Dedifferentiated amniotic fluid mesenchymal stem cell (primary cell): ENCODE results near the gene DAB2IP.
"Not testable (repeated sequence)": the region's sequence is repeated elsewhere in the genome, so short reads cannot be mapped to it uniquely, and the experiment has no call there.

Experiments used
- DNase-seq: peaks from one replicate; pipeline ENCODE4 v3.0.0-alpha.2; 2016; ENCODE audit errors: extremely low spot score

DAB2IP gene

DNA sequence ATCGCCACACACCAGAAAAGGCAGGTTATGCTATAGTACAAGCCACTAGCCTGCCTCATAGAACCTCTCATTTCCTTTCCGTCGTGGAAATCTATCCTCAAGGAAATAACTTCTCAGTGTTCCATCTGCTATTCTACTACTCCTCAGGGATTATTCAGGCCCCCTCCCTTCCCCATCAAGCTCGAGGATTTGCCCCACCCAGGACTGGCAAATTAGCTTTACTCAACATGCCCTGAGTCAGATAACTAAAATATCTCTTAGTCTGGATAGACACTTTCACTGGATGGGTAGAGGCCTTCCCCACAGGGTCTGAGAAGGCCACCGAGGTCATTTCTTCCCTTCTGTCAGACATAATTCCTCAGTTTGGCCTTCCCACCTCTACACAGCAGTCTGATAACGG, 142.9 kb downstream of the DAB2IP start:
- DNase-seq, result not testable (repeated sequence)

DNA sequence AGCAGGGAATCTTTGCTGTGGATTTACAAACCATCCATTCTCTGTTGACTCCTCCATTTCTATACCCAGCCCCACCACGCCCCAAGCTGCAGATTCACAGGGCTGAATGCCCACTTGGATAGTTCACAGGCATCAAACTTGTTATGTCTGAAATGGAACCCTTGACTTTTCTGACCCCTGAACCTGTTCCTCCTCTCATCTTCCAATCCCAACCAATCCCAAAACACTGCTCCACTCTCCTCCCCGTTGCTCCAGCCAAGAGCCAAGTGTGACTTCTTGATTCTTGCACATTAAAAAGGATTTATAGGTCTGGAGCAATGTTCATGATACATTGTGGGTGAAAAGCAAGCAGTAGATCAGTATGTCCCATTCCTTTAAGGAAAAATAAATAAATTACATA, 145.6 kb downstream of the DAB2IP start:
- no peak for DNase-seq

DNA sequence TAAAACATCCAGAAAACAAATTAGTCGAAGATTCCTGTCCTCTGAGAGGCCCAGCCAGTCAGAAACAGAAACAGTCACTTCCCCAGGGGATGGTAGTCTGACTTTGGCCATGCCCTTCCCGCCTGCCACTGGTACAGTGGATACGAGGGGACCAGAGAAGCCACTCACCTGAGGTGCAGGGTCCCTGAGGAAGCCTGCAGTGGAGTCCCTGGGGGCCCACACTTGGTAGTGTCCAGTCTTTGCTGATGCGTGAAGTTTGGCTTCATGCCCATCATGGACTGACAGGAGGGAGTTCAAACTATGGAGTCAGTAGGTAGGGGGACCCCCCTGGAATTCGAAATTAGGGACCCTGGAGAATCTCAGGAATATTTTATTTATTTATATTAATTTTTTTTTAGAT, 147.5 kb downstream of the DAB2IP start:
- no peak for DNase-seq

DNA sequence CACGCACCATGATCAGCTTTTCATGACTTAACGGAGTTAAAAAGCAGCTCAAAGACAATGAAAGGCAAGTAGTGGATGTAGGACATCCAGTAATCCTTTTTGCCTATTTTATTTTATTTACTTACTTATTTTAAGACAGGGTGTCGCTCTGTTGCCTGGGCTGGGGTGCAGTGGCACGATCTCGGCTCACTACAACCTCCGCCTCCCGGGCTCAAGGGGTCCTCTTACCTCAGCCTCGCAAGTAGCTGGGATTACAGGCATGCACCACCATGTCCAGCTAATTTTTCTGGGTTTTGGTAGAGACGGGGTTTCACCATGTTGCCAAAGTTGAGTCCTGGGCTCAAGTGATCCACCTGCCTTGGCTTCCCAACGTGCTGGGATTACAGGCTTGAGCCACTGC, 148.9 kb downstream of the DAB2IP start:
- no peak for DNase-seq

DNA sequence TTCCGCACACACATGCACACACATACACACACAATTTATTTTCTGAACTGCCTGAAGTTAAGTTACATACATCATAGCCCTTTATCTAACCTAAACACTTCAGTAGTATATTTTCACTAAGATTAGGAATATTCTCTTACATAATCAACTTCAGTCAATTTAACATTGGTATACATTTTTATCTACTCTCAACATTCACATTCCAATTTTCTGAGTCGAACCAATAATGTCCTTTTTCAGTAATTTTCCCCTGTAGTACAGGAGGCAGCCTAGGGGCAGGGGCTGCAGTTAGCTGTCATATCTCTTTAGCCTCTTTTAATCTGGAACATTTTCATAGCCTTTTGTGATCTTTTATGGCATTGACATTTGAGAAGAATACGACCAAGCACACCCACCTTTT, 150.1 kb downstream of the DAB2IP start:
- no peak for DNase-seq

DNA sequence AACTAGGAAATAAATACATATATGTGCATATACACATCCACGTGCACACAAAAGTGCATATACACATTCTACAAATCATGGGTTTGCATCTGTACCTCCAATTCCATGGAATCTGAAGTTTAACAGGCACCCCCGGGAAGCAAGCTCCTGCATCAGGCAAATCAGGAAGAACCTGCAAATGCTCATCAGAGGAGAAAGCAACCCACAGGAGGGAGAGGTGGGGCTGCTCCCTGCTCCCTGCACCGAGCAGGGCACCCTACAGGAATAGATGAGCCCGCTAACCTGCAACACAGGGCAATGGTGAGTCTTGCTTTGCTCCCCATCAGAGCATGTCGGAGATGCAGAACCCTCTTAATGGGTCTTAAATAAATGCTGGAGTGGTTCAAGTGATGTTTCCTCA, 151.3 kb downstream of the DAB2IP start:
- no peak for DNase-seq

DNA sequence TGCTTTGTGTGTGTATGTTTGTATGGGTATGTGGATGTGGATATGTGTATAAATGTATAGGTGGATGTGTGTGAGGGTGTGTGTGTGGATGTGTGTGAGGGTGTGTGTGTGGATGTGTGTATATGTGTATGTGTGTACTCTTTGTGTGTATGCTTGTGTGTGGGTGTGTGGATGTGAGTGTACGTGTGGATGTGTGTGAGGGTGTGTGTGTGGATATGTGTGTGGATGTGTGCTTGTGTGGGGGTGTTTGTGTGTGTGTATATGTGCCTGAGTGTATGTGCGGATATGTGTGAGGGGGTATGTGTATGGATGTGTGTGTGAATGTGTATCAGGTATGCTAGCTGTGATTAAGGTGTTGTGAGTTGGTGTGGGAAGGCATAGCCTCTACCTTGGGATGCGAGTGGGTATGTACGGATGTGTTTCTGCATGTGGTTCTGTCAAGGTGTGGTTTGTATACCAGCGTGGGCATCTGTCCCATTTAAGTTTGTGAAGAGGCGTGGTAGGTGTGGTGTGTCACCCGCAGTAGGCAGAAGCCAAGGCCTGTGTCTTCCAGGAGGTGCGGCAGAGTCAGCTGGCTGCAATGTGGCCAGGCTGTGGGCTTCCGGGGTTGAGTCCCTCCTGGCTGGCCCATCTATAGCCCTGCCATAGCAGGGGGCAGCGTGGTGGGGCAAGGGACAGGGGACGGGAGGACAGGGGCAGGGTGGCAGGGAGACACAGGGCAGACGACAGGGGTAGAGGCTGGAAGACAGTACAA, 155.8 kb downstream of the DAB2IP start:
- no peak for DNase-seq

DNA sequence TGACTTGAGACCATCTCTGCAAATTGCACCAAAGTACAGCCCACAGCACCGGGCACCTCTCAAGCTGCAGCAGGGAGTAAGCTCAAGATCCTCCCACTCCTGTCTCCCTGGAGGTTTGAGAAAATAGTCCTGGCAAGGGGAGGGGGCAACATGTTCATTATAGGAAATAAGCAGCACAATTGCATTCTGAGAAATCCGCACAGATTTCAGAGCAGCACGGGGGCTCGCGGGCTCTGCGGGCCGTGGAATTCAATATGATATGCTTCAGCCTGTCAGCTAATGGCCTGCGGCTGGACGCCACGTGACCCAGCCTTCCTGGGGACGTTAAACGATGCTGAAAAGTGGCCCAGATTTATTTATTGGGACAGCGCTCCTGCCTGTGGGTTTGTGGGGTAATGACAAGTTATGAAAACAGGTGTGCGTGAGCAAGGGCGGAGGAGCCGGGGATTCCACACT, 156.4 kb downstream of the DAB2IP start:
- DNase-seq, result no peak

DNA sequence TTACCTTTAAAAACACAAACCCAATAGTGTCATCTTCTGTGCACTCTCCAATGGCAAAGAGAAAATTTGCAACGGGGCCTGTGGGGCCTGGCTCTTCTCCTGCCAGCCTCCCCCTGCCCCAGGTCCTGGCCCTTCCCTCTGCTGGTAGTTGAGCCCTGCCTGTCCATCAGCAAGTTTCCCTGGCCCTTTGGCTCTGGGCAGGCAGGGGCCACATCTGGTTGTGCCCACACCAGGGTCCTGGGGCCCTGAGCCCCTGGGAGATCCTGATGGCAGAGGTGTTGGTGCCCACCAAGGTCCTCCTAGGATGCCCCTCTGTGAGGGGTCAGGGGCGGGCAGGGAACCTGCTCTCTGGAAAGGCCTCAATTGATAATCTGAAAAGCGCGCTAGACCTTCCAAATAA, 157.3 kb downstream of the DAB2IP start:
- no peak for DNase-seq

DNA sequence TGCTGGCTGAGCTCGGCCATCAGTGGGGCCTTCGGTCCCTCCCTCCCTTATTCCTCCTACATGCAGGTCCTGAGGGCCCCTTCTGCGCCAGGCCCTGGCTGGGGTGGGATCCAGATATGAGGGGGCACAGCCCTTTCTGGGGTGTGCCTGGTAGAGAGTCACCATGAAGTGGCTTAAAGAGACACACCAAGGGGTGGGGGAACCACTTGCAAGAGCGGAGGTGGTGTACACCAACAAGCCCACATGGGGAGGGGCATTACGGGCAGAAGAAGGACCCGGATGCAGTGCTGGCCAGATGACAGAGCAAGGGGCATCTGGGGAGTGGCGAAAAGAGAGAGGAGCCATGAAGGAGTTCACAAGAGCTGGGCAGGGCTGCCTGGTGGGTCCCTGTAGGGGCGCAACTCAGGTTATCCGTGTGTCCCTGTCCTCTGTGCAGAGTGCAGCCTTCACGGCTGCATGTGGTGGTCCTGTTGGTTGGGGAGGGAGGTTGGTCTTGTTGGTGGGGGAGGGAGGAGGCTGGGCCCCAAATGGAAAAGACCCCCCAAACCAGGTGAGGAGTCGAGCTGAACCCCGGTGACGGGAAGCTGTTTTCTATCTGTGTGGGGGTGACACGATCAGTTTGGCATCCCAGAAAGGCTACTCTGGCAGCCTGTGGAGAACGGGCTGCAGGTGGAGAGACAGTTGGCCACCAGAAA, 158.1 kb downstream of the DAB2IP start:
- no peak for DNase-seq

DNA sequence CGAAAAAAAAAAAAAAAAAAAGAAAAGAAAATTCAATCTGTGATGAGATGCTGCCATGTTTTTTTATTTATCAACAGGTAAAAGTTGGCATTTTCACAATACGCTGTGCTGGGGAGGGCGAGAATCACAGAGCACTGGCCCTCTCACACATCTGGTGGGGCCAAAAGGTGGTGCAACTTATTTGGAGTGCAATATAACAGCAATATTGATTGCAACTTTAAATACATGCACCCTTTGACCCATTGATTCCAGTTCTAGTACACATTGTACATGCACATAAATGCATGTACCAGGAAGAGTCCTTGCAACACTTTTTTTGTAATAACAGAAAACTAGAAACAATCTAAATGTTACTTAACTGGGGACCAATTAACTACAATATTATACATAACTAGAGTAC, 159.1 kb downstream of the DAB2IP start:
- no peak for DNase-seq

DNA sequence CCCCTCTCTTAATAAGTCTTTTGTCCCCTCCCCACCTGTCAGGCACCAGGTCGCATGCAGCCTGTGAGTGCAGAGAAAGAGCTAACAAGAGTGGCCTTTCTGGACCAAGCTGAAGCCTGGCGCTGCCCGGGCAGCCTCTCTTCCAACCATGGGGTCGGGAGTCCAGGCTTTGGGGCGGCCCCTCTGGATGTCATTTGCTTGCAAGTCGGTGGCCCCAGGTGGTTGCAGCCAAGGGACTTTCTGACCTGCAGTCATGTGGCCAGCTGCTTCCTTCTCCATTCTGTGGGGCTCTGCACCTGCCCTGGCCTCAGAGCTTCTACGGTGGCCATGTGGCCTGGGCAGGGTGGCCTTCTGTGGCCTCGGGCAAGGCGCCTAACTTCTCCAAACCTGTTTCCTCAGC, 159.7 kb downstream of the DAB2IP start:
- DNase-seq, result no peak

DNA sequence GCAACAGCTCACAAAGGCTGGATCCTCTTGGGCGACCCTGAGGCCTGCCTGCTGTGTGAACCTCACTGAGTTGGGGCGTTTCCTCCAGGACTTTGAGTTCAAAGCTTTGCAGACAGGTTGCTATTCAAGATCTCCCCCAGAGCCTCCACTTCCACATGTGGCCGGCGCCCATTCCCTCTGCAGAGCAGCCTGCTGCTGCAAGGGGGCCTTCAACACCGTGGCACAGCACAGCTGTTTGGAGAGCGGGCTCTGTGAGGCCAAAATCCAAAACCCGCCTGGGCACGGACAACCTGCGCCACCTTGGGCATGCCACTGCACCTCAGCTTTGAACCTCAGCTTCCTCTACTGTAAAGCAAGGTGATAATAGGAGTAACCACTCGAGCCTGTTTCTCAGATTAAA, 160.3 kb downstream of the DAB2IP start:
- no peak for DNase-seq

DNA sequence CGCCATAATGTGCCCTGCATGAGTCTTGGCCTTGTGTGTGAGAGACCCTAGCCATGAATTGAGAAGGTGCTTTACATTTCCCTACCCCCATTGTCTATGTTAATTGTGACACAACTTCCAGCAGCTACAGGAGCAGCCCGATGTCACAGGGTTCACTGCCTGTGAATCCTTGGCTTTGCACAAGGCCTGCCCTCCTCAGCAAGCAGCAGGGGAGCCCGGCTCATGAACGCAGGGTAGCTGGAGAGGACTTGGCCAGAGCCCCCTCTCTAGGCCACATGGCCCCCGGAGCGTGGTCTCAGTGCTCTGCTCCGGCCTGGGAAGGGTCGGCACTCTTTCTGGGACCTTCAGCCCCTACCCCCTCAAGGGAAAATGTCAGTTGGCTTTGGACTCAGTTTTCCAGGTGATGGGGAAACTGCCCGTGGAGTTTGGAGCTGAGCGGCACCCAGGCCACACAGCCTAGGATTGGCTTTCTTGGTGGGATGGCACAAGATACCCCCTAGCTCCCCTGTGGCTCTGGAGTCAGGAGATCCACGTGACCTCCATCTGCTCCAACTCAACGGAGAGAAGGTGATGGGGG, 160.8 kb downstream of the DAB2IP start:
- no peak for DNase-seq

DNA sequence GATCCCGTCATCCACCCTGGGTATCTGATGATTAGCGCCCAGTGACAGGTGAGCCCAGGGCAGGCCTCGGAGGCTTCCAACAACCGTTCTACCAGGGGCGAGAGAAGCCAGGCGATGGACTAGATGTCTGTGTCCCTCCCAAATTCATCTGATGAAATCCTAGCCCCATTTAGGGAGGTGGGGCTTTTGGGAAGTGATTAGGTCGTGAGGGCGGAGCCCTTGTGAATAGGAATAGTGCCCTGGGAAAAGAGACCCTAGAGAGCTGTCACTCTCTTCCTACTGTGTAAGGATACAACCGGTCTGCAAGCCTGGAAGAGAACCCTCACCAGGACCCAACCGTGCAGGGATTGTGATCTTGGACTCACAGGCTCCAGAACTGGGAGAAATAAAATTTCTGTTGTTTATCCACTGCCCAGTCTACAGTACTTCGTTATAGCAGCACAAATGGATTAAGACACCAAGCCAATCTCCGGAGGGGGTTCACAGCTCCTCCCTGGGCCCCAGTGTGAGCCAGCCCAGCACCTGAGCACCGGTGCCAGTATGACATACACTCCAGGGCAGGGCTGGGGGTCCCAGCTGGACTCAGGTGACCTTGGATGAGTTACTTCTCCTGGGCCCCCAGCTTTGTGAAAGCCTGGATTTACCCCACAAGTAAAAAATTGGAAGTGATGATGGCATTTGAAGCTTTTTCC, 162.2 kb downstream of the DAB2IP start:
- DNase-seq, result no peak

DNA sequence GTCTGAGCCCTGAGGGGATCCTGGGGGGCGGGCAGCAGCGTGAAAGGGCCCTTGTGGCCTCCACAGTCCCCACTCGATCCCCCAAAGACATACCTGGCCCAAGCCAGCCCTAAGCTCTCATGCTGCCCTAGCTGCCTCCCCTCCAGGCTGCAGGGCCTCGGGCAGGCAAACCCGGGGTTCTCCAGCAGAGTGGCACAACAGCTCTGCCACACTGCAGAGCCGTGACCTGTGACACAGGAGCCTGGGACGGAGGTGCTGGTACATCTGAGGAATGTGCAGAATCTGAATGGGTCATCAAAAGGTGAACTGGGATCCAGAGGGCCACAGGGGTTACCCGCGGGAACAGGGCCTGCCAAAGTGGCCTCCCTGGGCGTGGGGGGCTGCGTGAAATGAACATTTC, 163.2 kb downstream of the DAB2IP start:
- DNase-seq, result no peak

DNA sequence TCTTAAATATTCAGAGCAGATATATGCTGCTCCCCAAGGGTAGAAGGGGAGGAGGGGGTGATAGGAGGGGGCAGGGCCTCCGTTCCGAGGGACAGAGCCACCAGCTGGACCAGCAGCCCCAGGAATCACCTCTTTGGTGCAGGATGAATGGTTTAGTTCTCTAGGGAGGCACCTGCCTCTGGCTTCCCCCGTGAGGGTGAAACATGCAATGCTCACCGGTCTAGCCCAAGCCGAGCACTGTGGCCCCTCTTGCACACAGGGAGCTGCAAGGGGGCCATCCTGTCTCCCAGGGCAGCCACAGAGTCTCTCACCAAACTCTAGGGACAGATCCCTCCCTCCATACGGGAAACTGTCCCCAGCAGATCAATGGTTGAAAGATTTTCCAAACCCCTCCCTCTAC, 163.7 kb downstream of the DAB2IP start:
- no peak for DNase-seq

DNA sequence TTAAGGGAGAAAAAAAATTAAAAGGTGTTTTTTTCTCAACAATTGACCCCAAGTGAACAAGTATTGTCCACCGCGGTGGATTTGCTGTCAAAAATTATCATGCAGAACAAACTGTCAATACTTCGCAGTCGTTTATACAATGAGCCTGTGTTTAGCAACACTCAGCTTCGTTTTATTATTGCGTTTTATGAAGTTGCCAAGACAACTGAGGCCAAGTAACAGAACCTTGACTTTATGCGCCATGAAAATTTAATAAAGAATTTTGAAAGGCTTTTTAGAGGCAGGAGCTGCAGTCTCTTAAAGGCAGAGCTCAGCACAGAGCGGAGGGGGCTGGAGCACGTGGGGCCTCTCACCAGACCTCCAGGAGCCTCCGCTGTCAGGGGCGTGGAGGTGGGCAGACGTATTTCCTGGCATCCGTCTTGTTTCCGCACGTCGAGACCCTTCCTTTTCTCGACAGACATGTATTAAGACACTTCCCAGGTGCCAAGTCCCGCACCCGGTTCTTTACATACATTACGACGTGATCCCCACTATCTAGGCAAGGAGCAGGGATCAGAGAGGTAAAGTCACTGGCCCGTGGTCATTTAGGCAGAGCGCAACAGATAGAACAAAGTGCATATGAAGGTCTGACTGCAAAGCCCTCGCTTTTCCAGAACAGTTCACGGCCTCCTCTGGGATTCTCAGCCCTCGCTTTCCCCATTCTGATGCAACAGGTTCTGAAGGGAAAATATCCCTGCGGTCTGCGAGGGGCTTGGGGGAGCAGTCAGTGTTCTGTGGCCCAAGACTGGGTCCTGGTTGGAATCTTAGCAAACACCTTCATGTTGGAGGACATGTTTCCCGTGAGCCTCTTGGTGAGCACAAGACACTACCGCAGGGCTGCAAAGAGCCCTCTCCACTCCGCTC, 164.4 kb downstream of the DAB2IP start:
- no peak for DNase-seq

DNA sequence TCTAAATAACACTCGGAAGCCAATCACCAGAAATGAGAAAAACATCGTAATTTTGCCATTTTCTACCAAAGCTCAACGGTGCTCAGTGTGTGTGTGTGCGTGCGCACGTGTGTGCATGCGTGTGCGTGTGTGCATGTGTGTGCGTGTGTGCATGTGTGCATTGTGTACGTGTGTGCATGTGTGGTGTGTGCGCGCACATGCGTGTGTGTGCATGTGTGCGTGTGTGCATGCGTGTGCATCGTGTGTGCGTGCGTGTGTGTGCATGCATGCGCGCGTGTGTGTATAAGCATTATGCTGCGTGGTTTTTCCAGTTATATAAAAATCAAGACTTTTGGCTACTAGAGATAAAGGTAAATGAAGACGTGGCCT, 165.0 kb downstream of the DAB2IP start:
- DNase-seq, result no peak

DNA sequence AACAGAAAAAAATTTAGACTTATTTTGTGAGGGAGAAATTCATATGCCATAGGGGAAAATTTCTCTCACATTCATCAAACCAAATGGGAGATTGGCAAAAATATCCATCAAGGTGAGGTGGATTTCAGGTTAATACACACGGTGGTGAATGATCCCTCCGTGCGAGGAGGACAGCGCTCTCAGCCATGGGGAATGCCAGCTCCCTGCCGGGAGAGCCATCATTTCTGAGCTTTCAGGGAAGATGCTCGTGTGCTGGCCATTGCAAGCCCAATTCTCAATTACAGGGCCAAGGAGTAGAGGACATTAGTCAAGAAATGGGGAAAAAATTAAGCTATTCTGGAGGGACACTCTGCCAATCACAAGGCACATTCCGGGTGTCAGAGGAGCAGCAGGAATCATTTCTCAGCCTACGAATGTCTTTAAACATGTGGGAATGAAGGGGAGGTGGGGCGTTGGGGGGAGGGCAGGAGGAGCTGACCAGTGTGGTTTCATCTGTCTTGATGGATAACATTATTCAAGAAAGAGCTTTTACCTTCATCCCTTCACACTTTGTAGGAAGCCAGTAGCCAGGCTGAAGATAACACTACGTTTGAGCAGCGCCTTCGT, 165.5 kb downstream of the DAB2IP start:
- DNase-seq, result no peak

DNA sequence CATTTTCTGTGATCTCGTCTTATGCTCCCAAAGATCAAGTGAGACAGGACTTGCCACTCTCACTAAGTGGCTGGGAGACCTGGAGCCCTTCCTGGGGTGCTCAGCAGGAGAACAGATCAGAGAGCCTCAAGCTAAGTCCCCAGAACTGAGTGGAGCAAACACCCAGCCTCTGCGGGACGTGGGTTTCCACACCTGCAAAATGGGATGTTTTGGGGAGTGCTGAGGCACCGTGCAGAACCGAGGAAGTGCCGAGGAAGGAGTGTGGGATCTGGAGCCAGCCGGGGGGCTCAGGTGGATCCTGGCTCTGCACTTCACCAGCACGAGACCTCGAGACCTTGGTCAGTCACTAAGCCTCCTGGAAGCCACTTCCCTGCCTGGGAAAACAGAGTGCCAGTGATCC, 166.0 kb downstream of the DAB2IP start:
- DNase-seq, result no peak
